HepG2 (cell line): Measurements from ENCODE around the gene LRRN3.

Source experiments
- FOSL2 ChIP-seq: sonication (generic); formaldehyde crosslinking; IDR thresholded peaks from 2 replicates; pipeline ENCODE4 v1.4.0; 2020; ENCODE audit warnings: missing genetic modification reagents
- GMEB2 ChIP-seq: IDR thresholded peaks from 2 replicates; pipeline ENCODE4 v1.6.1; 2016; ENCODE audit warnings: missing biosample characterization, missing genetic modification reagents, low read depth
- HIVEP1 ChIP-seq: sonication (generic); formaldehyde crosslinking; IDR thresholded peaks from 2 replicates; pipeline ENCODE4 v1.4.0; 2020; ENCODE audit warnings: mild to moderate bottlenecking, missing genetic modification reagents
- KAT8 ChIP-seq: IDR thresholded peaks from 2 replicates; pipeline ENCODE4 v1.6.1; 2016; ENCODE audit warnings: missing genetic modification reagents, missing compliant biosample characterization
- NONO ChIP-seq, 2 experiments: fragments of 450-650 bp in 1 of 2; sonication (generic) in 1 of 2; formaldehyde crosslinking in 1 of 2; IDR thresholded peaks in 1 of 2; conservative IDR thresholded peaks in 1 of 2; 2 replicates each; pipeline versions ENCODE4 v1.6.1 to v1.8.0; 2017 to 2022; ENCODE audit warnings: mild to moderate bottlenecking in 1 of 2, missing genetic modification reagents in 1 of 2, moderate library complexity in 1 of 2
- PBX3 ChIP-seq: sonication (generic); formaldehyde crosslinking; IDR thresholded peaks from 2 replicates; pipeline ENCODE4 v1.8.1; 2023; ENCODE audit warnings: missing genetic modification reagents, inconsistent platforms, borderline replicate concordance
- RFX5 ChIP-seq: IDR thresholded peaks from 2 replicates; pipeline ENCODE4 v1.6.1; 2011; ENCODE audit warnings: low read depth, low read length, improper control_type of control experiment
- XBP1 ChIP-seq: sonication (generic); formaldehyde crosslinking; IDR thresholded peaks from 2 replicates; pipeline ENCODE4 v1.5.0; 2020; ENCODE audit warnings: missing genetic modification reagents
- ZFP1 ChIP-seq: IDR thresholded peaks from 2 replicates; pipeline ENCODE4 v1.6.1; 2016
- ZNF317 ChIP-seq: sonication (generic); formaldehyde crosslinking; IDR thresholded peaks from 2 replicates; pipeline ENCODE4 v1.5.0; 2020; ENCODE audit warnings: mild to moderate bottlenecking, missing genetic modification reagents
- ZNF724P ChIP-seq: sonication (generic); formaldehyde crosslinking; IDR thresholded peaks from 2 replicates; pipeline ENCODE4 v1.8.0; 2022; ENCODE audit warnings: missing genetic modification reagents, borderline replicate concordance
- ZNF768 ChIP-seq: sonication (generic); formaldehyde crosslinking; IDR thresholded peaks from 2 replicates; pipeline ENCODE4 v1.4.0; 2020; ENCODE audit warnings: missing genetic modification reagents
- ZNF788 ChIP-seq: sonication (generic); formaldehyde crosslinking; IDR thresholded peaks from 2 replicates; pipeline ENCODE4 v1.5.0; 2020; ENCODE audit warnings: mild to moderate bottlenecking, missing genetic modification reagents, borderline replicate concordance

- TF ChIP-seq ZFP1 (CRISPR knock-in tag) = no peak
- TF ChIP-seq FOSL2 (CRISPR knock-in tag) = no peak
- no peak for TF ChIP-seq ZNF724P (CRISPR knock-in tag)
- no peak for TF ChIP-seq GMEB2 (CRISPR knock-in tag)
- no peak for TF ChIP-seq PBX3
- no peak for TF ChIP-seq HIVEP1
- TF ChIP-seq NONO (IDR thresholded peaks at IDR 0.05) = no peak
- no peak for TF ChIP-seq NONO (CRISPR knock-in tag; conservative IDR thresholded peaks at IDR 0.05)
- no peak for TF ChIP-seq KAT8 (CRISPR knock-in tag)
- TF ChIP-seq RFX5 = no peak
- TF ChIP-seq ZNF317 (CRISPR knock-in tag) = no peak
- TF ChIP-seq XBP1 (CRISPR knock-in tag) = no peak
- no peak for TF ChIP-seq ZNF768 (CRISPR knock-in tag)
- no peak for TF ChIP-seq ZNF788 (CRISPR knock-in tag)
Measured at GRCh38 chr7:111067682-111068081, 23.2 kb upstream of the LRRN3 start.
